ENCODE results near the gene GLO1. TPM values are rescaled to one million over a fixed set of nuclear protein-coding genes. Genes with fewer than 3 reads are reported as not detected.

The GLO1 gene
- 96.9 and 174 TPM in 2 replicates for total RNA-seq

DNA sequence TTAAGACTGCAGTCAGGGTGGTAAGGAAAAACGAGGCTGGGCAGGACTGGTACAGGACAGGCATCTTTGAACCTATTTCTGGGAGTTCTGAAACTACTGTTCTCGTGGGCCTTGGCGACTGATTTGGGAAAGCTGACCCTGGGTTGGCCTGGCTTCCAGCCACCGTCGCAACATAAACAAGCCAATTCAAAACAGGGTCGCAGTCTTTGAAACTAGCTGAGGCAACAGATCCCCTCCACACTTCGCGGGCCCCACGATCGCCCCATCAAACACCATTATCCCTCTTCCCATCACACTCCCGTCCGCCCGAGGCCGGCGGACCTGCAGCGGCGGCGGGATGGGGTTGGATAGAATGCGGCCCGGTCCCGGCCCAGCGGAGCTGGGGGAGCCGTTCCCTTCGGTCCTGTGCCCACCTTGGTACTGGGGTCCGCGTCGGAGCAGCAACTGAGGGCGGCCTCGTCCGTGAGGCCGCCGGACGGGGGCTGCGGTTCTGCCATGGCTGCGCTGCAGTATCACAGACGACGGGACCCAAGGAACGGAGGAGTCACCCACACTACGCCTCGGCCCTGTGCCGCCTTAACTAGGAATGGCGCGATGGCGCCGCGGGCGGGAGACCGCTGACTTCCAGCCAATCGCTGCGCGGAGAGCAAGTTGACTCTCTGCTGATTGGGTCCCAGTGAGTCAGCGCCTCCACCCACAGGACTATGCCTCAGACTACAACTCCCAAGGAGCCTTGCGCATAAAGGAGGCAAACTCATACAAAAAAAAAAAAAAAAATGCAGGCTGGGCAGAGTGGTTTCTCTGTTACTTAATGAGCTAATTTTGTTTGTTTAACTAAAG is at the start of gene GLO1:
GLO1 (minus strand) TSS at position 588 of the 840 bp plus-strand sequence; CDS start at position 497, 91 bp downstream.

DNA sequence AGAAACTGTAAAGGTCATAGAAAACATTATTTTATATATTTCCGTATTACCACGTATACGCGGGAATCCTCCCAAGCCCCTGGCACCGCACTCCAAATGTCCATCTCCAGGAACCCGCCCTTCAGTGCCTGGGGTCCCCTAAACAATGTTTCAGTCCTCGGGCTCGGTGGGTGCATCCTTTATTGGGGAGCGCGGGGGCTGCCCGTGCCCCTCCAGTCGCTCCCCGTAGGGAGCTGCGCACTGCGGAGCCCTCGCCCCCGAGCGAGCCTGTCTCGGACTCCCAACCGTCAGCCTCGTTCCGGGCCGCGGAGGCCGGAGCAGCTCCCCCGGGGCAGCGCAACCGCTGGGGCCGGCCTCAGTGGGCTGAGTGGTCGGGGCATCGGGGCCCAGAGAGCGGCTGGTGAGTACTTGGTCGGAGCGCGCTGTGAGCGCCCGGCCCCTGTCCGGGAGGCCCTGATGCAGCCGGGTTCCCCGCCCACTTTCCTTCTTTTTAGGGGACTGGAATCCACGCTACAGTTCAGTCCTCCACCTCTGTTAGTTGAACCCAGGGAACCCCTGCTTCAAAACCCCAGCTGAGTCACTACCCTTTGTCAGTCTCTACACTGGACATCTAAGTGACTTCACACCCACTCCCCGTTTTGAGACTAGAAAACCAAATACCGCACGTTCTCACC is 12.2 kb upstream of the GLO1 start, which contains the start of gene DNAH8:
DNAH8 (plus strand) TSS at position 296 of the 674 bp plus-strand sequence. CDS start 7,499 bp downstream, outside the sequence.

DNA sequence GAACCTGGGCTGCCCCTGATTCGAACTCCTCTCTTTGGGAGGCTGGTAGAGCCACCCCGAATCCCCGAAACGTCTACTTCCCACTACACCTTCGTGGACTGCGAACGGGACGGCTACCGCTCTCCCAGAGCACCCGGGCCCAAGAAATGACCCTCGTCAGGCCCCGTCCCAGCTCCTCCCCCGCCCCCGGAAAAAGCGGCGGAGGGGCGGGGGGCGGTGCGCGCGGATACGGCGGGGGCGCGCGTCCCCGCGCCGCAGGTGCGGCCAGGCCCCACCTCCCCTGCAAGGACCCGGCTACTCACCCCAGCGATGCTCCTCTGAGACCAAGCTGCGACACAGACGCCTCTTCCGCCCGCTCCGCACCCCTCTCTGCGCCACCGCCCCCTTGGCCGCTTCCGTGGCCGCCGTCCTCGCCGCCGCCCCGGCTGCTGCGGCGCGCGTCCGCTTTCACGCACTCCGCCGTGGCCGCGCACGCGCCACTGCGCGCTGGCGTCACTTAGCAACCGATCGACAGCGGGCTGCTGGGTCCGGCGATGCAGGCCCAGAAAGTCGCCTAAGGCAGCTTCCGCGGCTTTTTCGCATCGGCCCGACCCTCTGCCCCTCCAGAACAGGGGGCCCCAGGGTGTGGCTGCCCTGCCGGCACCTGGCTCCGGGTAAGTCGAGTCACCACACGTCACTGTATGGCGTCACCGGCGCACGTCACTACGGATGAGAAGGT is 63.3 kb downstream of the GLO1 start, which contains the start of gene BTBD9:
BTBD9 (minus strand) TSS at position 432 of the 718 bp plus-strand sequence.

Other genes starting within 250 kb of the GLO1 start
- gene BTBD9, start 63.2 kb downstream of the GLO1 start, total RNA-seq = 15.2 and 19.3 TPM in 2 replicates
- 0.17 and 0.44 TPM in 2 replicates for gene DNAH8, start 12.2 kb upstream of the GLO1 start, total RNA-seq

All from smooth muscle cell of trachea (primary cell).